HG02759 (cell line): ENCODE measurements around the gene PNPT1.

Experiments used
- ATAC-seq: cut with Tn5 transposase; IDR thresholded peaks from one replicate; pipeline ENCODE4 v1.9.1; 2021; ENCODE audit warnings: mild to moderate bottlenecking, moderate library complexity; ENCODE audit not compliant: unreplicated experiment

The PNPT1 gene

DNA sequence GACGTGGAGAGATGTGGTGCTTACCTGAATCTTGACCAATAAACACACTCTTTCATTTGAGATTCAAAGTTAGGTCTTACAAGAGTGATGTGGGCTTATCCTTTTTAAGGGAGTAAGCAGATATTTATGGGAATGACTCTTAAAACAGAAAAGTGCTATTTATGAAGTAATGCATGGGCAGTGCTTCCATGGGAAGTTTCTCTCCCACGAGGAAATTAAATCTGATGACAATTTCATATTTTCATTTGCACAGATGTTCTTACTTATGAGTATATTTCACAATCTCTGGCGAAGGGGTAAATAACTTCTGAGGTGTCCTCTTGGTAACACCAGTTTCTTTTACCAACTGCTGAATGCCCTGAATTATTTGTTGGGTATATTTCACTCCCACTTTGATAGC lies 21.0 kb downstream of the PNPT1 start:
- ATAC-seq: no peak

DNA sequence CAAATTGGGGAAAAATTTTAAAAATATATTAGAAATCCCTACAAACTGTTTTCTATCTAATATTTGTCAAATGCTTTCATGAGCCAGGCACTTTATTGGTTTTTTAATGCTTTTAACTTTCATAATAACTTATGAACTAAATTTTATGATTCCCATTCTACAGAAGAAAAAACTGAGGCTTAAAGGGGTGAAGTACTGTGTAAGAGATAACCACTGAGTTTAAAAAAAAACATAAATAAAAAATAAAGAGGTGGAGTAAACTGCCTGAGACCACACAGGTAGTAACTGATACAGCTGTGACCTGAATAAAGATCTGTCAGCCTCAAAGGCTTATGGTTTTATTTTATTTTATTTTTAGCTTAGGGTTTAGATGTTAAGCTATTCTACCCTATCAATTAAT lies 24.7 kb downstream of the PNPT1 start:
- ATAC-seq: no peak

DNA sequence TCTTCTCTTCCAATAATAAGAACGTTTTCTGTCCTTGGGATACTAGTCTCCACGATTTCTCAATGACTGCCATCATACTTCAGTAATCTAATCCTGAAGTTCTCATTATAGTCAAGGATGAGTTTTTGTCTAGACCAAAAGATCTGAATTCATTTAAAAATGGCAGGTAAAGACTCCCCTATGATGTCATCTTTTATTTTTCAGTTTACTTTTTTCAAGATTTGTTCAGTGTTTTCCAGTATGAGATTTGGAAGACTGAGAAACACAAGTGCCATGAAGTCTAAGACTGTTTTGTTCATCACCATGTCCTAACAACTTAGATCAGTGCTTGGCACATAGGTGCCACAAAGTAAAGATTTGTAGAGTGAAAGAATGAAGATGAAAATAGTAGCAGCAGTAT lies 40.4 kb downstream of the PNPT1 start:
- no peak for ATAC-seq

DNA sequence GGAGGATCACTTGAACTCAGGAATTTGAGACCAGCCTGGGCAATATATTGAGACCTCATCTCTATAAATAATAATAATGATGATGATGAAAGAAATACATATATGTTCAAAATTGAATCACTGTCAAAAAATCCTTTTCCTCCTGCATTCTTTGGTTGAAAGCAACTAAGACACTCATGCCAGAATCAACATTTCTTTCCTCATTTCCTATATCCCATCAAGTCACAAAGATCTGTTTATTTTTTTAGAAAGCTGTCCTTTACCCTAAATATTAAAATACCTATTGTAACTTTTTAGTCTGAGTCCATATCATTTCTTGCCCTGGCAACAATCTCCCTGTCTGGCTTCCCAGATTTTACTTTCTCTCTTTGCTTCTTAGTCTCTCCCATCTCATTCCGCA lies 44.4 kb downstream of the PNPT1 start:
- no peak for ATAC-seq

DNA sequence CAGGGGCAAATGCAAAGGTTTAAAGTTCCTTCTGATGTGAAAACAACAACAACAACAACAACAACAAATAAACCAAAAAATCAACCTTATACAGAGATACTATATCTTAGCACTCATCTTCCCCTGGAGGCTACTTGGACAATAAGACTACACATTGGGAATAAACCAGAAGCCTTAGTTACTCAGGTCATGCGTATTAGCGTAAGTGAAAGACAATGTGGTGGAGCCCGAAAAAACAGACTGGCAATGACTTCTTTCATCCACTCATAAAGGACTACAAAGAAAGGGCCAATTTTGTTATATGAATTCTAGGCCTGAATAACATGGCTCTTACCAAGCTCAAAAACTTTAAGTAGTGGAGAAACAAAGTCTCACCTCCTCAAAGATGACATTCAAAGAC lies 56.8 kb downstream of the PNPT1 start:
- ATAC-seq: no peak

DNA sequence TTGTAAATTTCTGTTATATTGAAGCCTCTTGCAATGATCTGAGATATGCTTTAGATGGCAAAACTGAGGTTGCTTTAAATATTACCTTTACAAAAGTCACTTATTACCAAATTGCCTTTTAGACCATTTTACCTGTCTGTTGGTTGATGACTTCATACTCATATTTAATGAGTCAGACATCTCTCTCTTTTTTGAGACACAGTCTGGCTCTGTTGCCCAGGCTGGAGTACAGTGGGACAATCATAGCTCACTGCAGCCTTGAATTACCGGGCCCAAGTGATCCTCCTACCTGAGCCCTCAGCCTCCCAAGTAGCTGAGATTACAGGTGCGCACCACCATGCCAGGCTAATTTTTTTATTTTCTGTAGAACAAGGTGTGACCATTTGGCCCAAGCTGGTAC lies 64.7 kb downstream of the PNPT1 start:
- ATAC-seq: no peak

DNA sequence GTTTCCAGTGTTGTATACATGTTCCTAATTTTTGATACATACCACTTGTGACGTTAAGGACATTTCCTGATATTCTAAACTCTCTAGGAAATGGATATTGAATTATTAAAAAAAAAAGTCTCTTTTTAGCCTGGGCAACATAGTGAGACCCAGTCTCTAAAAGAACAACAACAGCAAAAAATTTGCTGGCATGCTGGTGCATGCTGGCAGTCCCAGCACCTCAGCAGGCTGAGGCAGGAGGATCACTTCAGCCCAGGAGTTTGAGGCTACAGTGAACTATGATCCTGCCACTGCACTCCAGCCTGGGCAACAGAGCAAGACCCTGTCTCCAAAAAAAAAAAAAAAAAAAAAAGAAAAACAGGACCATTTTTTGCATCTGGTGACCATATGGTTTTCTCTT lies 65.7 kb downstream of the PNPT1 start:
- no peak for ATAC-seq

DNA sequence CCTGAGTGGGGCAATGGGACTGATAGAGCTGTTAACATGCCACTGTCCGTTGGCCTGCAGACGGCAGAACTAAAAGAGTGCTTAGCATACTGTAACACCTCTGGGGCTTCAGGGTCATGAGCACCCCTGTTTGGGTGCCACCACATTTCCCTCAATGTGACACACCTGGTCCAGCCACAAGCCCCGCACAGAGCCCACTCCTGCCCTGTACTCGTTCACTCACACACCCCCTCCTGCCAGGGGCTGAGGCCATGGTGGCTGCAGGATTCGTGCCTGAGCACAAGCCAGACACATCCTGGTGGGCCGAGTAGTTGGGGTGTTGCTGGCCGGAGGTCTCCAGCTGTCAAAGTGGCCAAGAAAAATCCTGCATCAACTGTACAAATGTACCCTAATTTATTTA lies 71.8 kb downstream of the PNPT1 start:
- ATAC-seq: no peak

DNA sequence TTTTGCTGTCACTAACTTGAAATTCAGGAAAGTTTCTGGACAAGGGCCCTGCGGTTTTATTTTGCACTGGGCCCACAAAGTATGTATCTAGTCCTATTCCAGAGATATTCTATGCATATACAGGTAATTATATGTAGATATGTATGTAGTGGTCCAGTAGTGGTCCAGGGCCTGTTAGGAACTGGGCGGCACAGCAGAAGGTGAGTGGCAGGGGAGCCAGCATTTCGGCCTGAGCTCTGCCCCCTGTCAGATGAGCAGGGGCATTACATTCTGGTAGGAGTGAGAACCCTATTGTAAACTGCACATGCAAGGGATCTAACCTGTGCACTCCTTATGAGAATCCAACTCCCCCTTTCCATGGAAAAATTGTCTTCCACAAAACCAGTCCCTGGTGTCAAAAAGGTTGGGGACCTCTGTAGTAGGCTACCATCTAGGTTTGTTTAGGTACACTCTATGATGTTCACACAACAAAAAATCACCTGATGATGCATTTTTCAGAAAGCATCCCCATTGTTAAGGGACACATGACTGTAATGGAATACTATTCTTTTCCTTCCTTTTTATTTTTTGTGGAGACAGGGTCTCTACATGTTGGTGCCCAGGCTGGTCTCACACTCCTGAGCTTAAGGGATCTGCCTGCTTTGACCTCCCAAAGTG lies 73.4 kb downstream of the PNPT1 start:
- no peak for ATAC-seq

DNA sequence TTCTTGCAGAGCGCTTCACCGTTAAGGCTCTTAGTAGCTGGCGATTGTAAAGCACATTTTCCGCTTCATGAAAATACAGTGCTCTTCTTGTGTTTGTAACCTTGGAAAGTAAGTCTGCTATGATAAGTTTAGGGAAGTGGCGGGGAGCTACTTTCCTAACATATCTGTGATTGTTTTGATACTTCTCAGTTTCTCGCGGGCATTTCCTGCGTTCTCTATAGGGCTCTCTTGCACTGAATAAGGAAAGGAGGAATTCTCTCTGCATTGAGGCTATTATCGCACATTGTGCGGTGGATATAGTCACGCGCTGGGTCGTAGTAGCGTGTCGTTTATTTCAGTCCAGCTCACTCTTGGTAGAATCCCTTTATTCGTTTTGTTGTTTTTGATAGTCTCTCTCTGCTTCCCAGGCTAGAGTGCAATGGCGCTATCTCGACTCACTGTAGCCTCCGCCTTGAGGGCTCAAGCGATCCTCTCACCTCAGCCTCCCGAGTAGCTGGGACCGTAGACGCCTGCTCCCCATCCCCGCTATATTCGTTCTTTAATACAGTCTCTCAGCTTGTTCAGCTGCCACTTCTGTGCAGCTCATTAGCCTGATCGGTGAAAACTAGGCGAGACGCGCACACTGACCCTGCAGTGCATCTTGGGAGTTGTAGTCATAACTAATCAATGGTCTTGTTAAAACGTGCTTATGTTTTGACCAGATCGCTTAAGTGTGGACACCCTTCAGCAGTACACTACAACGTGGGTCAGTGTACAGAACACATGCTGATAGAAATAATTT lies 75.2 kb downstream of the PNPT1 start:
- ATAC-seq: peak; percentile 36

DNA sequence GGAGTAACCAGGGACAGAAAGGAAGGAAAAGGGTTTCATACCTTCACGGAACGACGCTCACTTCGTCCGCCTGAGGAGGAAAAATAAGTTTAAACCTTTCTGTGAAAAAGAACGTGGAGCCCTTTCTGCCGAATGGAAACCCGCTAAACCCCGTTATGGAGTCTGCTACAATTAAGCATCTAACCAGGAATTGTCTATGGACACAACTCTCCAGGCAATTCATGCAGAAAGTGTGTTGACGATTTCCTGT lies 75.7 kb downstream of the PNPT1 start:
- no peak for ATAC-seq

DNA sequence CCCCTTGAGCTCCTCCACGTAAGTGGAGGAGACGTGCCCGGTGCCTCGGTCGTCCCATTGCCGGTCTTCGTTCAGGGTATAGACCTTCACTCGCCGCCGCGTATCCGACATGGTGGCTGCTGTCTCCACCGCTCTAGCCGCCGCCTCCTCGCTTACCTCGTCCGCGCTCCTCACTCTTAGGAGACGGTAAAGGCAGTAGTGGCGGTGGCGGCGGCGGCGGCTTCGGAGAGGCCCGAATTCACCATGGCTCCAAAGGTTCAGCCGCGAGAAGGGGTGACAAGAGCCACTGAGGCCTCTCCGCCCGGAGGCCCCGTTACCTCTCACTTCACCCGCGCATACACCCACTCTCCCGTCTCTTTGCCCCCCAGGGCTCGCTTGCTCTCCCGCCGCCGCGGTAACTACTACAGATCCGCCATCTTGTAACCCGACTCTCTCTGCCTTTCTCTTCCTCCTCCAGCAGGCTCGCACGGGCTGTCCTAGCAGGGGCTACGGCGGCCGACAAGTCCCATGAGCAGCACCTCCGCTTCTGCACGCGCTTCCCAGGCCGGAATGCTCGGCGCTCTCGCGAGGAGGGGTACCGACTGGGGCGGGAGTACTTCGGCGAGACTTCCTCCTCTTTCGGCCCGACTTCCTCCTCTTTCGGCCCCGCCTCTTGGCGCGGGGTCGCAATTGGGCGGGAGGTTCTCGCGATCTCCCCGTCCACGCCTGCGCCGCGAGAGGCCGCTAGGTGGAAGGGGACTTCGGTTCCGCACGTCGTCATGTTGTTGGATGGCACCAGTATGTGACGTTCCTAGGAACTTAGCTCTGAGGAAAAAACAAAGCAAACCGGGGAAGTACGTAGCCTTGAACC lies 76.2 kb downstream of the PNPT1 start, which contains the start of gene PPP4R3B:
TSS of gene PPP4R3B (minus strand) at position 448 of the 850 bp plus-strand sequence. CDS start at position 111, 337 bp downstream.
- ATAC-seq: peak; percentile 86

DNA sequence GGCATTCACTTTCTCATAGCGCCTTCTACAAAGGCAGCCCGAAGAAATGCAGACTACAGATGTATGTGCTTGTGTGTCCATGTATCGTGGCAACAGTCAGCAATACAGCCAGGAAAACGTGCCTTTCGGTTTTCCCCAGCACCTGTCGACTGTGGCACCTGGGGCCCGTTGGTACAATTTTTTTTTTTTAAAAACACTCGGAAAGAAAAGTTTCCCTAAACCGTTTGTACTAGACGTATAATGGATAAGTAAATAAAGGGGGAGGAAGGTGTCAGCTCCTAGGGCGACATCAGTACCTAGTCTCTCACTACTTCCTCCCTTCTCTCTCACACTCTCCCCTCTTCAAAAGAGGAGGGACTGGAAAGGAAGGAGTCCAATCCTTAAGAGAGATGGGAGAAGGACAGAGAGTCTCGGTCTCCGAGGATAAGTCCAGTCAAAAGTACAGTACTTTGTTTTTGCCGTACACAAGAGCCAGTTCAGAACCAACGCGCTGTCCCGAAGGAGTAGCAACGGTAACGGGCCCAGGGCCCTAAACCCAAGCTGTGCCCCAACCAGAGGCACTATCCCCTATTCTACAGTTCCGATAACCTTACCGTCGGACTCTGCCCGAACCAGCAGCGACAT lies 77.0 kb downstream of the PNPT1 start:
- ATAC-seq: peak; percentile 7

DNA sequence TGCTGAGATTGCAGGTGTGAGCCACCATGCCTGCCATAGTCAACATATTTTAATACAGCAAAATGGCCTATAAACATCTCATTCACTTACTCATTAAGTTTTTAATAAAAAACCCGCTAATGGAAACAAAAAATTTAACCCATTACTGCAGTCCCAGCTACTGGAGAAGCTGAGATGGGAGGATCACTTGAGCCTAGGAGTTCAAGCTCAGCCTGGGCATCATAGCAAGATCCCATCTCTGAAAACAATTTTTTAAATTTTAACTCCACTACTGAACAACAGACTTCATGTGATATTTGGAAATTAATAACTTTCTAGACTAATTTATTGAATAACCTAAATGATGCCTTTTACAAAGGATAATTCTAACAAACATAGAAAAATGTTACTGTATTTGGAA lies 81.6 kb downstream of the PNPT1 start:
- ATAC-seq: no peak

DNA sequence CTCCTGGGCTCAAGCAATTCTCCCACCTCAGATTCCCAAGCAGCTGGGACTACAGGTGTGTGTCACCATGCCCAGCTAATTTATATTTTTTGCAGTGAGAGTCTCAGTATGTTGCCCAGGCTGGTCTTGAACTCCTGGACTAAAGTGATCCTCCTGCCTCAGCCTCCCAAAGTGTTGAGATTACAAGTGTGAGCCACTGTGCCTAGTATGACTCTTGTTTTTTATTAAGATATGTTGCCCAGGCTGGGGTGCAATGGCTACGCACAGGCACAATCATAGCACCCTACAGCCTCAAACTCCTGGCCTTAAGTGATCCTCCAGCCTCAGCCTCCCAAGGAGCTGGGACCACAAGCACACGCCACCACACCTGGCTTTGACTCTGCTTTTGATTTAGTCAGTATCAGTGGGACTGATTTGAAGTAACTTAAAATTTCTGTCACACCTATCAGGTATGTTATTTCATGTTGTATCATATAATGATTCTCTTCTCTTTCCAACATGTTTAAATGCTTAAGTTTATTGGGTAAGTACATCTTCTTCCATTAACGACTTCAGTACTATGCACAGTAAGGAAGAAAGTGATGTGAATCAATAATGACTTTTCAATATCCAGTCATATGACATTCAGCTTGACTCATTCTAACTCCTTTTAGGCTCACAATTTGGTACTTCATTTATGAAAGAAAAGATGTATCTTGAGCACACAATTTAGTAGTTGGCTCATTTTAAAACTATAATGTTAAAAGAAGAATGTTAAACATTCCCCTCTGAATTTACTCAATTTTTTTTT lies 82.5 kb downstream of the PNPT1 start:
- ATAC-seq: no peak

DNA sequence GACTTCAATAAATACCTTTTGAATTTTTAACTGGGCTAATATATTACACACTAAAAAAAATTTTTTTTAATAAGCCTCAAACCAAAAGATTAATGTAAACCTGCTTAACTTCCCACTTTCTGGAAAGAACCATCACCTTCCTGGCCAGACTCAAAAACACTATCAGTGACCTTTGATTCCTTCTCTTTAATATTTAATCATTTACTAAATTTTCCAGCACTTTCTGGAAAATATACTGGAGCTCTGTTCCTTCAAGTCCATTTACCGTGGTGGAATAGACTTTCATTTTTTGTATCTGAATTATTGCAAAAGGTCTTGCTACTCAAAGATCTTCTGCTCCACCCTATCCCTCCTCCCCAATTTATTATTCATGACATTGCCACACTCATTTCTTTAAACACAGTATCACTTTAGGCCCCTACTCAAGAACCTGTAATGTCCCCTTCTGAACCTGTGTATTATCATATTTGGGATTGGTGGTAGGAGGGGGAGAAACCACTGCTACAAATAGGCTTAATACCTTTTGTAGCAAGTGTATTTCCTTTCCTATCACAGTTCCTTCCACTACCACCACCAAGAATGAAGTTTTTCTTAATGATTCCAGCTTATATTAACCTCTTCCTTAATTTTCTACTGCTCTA lies 83.6 kb downstream of the PNPT1 start:
- ATAC-seq: no peak

DNA sequence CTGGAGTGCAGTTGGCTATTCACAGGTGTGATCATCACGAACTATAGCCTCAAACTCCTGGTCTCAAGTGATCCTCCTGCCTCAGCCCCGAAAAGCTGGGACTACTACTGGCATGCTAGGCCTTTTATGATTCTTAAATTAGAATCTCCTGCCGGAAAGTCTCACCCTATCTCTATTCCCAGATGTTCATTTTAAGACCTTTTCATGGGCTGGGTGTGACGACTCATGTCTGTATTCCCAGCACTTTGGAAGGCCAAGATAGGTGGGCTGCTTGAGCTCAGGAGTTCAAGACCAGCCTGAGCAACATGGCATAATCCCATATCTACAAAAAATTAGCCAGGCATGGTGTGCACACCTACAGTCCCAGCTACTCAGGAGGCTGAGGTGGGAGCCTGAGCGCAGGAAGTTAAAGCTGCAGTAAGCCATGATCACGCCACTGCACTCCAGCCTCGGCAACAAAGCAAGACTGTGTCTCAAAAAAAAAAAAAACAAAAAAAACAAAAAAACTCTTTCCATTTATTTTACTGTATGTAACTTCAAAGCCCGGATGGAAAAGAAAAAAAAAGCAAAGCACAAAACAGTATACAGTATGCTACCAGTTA lies 84.3 kb downstream of the PNPT1 start:
- no peak for ATAC-seq

DNA sequence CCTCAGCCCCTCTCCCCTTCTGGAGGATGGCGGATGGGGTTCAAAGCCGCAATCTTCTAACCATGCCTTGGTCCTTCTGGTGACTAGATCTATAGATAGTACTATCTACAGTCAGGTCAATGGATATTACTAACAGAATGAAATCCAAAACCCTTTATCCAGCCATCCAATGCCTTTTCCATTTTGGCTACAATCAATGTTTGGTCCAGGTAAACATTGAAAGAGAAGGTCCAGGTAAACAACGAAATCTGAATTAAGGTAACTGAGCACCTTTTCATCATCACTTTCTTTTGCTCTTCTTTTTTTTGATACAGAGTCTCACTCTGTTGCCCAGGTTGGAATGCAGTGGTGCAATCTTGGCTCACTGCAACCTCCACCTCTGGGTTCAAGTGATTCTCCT lies 85.9 kb downstream of the PNPT1 start:
- ATAC-seq: no peak

DNA sequence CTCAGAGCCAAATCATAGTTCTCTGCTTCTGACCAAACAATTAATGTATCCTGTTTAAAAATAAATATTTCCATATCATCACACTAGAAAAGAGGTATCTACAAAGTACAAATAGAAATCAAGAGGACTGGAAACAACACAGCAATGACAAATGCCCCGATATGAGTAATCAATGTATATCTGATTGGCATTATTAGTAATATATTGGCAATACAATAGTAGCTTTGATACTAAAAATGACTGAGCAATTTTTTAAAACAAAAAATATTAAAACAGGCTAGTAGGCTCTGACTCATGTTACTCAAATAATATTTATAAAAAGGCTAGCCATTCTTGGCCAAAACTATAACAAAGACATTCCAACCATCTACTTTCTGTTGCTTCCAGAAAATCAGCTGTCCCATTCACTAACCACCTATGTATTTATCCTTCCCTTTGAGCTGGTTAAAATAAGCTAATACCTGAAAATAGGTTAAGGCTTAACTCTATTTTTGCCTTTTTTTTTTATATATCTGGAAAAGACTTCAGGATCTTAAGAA lies 89.5 kb downstream of the PNPT1 start:
- no peak for ATAC-seq

DNA sequence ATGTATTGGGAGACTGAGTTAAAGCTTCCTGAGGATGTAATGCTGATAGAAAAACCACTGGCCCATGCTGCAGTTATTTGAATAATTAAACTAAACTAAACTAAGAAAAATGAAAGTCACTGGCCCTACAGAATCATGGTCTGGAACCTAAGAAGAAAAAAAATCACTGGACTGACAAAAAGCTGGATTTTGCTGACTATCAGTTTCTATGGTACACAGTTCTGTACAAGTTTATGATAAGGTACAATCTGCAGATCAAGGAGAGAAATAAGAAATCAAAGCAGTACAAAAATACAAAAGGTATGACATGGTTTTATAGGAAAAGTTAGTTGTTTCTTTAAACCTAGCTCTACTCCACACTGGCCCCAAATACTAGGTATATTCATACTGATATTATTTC lies 91.8 kb downstream of the PNPT1 start:
- ATAC-seq: no peak
